NOMO-1 treated with DMSO at 0.1 percent for 48 hours (cell line): ENCODE measurements around the gene RAPGEF6.
"Not testable (repeated sequence)": the region's sequence is repeated elsewhere in the genome, so short reads cannot be mapped to it uniquely, and the experiment has no call there.

Experiments
- DNase-seq: peaks from one replicate; lab custom pipeline; 2025; ENCODE audit not compliant: unreplicated experiment; lab: John Stamatoyannopoulos, UW

Gene RAPGEF6

GRCh38 chr5:131644370-131644769 lies 9.3 kb upstream of the RAPGEF6 start:
- no peak for DNase-seq

- no peak for DNase-seq
These were observed 6.5 kb upstream of the RAPGEF6 start for GRCh38 chr5:131641494-131641893.

- DNase-seq = no peak
These were observed 5.2 kb upstream of the RAPGEF6 start for GRCh38 chr5:131640043-131640856.

GRCh38 chr5:131639148-131639547 lies 4.1 kb upstream of the RAPGEF6 start:
- DNase-seq = no peak

GRCh38 chr5:131637694-131638093 lies 2.7 kb upstream of the RAPGEF6 start:
- DNase-seq = no peak

- DNase-seq = peak; percentile 31
These were observed 899 bp upstream of the RAPGEF6 start for GRCh38 chr5:131635684-131636572.

- DNase-seq = peak; percentile 36
These were observed 398 bp downstream of the RAPGEF6 start for GRCh38 chr5:131634666-131634995.

GRCh38 chr5:131634238-131634637 lies 791 bp downstream of the RAPGEF6 start:
- DNase-seq = peak; percentile 6

- peak; percentile 13 for DNase-seq
These were observed 1.2 kb downstream of the RAPGEF6 start for GRCh38 chr5:131633830-131634229.

- DNase-seq = no peak
These were observed 4.1 kb downstream of the RAPGEF6 start for GRCh38 chr5:131630963-131631350.

GRCh38 chr5:131630208-131630962 lies 4.6 kb downstream of the RAPGEF6 start:
- no peak for DNase-seq

GRCh38 chr5:131628990-131629389 lies 6.0 kb downstream of the RAPGEF6 start:
- DNase-seq = no peak

GRCh38 chr5:131627207-131627865 lies 7.7 kb downstream of the RAPGEF6 start:
- no peak for DNase-seq

- no peak for DNase-seq
These were observed 12.4 kb downstream of the RAPGEF6 start for GRCh38 chr5:131622633-131623032.

GRCh38 chr5:131621164-131621563 lies 13.9 kb downstream of the RAPGEF6 start:
- not testable (repeated sequence) for DNase-seq

GRCh38 chr5:131619102-131619501 lies 15.9 kb downstream of the RAPGEF6 start:
- no peak for DNase-seq

GRCh38 chr5:131617140-131617822 lies 17.7 kb downstream of the RAPGEF6 start:
- no peak for DNase-seq

- peak; percentile 26 for DNase-seq
These were observed 19.1 kb downstream of the RAPGEF6 start for GRCh38 chr5:131615957-131616356.

- no peak for DNase-seq
These were observed 21.6 kb downstream of the RAPGEF6 start for GRCh38 chr5:131613423-131613822.

- DNase-seq = no peak
These were observed 24.0 kb downstream of the RAPGEF6 start for GRCh38 chr5:131611064-131611381.
